Dedifferentiated amniotic fluid mesenchymal stem cell (primary cell): ENCODE results near the gene LRP2BP.

ENCODE experiments used
- DNase-seq: peaks from one replicate; pipeline ENCODE4 v3.0.0-alpha.2; 2016; ENCODE audit errors: extremely low spot score

Gene LRP2BP

GRCh38 chr4:185395238-185395955, at the start of gene LRP2BP:
Gene LRP2BP (minus strand): TSS chr4:185395924. CDS start chr4:185378186, 17,738 bp downstream.
- no peak for DNase-seq

DNA sequence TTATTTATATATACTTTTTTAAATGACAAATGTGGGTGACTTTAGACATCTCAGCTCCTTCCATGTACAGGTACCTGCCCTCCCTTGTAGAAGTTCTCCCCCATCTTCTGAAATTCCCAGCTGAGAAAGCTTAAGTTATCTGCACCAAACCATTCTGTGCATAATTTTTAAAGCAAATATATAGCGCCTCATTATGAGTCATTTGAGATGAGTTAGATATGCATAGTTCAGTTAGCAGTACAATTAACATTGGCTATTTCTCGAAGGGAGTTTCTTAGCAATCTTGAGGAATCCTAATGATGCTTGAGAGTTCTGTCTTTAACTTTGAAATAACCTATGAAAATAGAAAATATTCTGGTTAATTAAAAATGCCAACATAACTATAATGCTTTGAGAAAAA, 49.5 kb upstream of the LRP2BP start:
- no peak for DNase-seq

DNA sequence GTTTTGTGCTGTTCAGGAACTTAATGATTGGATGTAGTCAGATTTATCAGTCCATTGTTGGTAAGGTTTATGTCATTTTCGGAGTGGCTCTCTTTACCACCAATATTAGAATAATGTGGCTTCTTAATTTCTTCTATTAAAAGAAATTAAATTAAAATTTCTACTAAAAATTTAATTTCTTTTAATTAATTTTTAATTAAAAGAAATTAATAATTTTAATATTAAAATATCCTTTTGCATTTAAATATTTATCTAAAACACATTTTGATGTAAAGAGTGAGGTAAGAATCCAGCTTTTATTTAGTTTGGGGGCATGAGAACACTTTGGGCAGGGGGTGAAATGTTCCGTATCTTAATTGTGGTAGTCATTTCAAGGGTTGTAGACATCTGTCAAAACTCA, 45.8 kb upstream of the LRP2BP start:
- no peak for DNase-seq

GRCh38 chr4:185437809-185438208, 42.1 kb upstream of the LRP2BP start:
- DNase-seq, result no peak

DNA sequence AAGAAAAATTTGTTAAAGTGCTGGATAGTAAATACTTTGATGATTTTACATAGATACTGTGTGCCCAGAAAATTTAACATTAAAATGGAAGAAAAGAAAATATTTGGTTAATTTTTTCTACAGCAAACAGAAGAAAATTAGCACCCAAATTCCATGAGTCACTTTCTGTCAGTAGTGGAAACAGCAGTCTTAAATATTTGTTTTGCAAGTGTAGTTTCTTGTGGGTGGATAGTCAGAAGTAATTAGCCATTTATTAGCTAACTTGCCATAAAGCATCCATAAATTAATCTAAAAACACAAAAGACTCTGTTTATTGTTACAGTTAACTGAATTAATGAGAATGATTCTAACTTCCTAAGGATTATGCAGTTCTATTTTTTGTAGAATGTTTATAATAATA, 39.7 kb upstream of the LRP2BP start:
- no peak for DNase-seq

DNA sequence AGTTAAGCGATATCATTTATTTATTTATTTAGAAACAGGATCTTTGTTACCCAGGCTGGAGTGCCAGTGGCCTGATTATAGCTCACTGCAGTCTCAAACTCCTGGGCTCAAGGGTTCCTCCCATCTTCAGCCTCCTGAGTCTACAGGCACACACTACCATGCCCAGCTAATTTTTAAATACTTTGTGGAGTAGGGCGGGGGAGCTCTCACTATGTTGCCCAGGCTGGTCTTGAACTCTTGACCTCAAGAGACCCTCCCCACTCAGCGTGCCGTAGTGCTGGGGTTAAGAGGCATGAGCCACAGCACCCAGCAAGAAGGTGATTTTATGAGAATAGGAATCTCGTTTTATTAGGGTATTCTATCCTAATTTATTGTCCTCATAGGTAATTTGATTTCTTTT, 33.9 kb upstream of the LRP2BP start:
- DNase-seq, result no peak

DNA sequence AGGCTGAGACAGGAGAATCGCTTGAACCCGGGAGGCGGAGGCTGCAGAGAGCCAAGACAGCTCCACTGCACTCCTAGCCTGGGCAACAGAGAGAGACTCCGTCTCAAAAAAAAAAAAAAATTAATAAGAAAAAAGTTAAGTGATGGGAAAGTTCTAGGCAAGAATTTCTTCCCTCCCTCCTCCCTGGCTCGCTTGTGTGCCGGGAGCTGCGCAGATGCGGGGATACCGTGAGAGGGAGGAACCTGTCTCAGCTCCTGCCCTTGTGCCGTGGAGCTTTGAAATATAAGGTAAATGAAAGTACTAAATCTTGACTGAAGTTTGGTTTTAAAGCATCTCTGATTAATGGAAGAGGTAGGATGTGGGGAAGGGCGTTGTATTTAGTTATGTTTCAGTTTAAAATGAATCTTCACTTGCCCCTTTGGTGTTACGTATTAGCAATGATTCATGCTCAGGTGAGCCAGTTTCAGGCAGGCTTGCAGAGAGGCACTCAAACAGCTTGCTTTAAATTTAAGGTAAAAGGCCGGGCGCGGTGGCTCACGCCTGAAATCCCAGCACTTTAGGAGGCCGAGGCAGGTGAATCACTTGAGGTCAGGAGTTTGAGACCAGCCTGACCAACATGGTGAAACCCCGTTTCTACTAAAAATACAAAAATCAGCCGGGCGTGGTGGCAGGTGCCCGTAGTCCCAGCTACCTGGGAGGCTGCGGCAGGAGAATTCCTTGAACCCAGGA, 31.4 kb upstream of the LRP2BP start:
- no peak for DNase-seq

GRCh38 chr4:185425647-185426352, 30.1 kb upstream of the LRP2BP start, which contains the start of gene UFSP2:
Gene UFSP2 (minus strand): TSS chr4:185425964. CDS start chr4:185425868, 96 bp downstream.
- peak; percentile 79 for DNase-seq

DNA sequence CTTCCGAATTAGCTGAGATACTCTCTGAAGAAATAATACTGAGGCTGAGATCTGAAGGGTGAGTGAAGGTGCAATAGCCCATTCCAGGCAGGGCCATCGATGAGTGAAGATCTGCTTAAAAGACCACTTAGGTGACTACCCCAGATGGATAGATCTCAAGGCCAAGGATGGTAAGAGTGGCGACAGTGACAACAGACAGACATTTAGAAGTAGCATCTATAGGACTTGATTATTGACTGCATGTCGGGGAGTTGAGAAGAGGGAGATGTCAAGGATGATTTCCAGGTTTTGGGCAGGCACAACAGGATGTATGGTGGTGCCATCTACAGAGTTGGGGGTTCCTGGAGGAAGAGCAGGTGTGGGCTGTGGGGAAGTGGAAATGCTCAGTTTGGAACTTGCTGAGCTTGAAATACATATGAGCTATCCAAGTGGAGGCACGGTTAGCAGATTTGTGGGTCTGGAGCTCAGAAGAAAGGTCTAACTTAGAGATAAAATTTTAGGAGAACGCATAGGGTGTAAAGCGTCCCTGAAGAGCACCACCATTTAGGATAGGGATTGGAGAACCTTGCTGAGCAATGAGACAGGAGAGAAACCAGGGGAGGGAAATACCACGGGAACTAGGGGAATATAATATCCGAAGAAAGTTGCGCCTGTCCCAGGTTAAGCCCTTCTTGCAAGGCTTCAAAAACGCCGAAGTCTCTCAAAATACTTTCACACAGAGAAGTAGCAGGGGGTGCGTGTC, 29.4 kb upstream of the LRP2BP start:
- DNase-seq, result no peak

DNA sequence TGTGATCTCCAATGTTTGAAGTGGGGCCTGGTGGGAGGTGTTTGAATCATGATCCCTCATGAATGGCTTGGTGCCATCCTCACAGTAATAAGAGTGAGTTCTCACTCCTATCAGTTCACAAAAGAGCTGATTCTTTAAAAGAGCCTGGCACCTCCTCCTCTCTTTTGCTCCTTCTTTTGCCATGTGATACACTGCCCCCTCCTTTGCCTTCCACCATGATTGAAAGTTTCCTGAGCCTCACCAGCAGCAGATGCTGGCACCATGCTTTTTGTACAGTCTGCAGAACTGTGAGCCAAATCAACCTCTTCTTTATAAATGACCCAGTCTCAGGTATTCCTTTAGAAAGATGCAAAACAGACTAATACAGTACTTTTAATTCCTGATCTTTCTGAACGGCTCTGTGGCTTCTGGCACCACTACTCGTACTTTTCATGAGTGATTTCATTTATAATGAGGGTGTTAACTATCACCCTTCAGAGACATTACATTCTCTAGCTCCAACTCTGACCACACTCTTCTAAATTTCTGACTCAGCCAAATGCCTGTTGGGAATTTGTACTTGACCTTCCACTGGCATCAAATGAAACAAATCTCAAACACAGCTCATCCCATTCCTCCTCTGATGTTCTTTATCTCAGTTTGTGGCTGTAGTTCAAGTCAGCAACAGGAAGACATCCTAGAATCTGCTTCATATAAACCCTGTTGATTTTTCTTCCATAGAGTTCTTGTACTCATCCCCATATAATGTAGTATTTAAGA, 25.8 kb upstream of the LRP2BP start:
- DNase-seq, result no peak

DNA sequence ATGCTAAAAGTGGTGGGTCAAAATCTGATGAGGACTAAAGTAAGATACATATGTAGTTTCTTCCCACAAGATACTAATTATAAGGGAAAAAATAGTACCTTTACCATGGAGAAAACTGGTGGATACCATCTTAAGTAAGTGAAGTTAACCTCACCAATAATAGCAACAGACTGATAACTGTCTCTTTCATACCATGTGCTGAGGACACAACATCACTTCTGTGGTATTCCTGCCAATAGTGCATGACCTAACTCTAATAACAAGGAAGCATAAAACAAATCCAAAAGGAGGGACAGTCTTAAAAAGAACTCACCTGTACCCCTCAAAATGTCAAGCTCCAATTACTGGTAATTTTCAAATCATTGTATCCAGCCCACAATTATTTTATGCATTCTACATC, 21.2 kb upstream of the LRP2BP start:
- no peak for DNase-seq

GRCh38 chr4:185412412-185412811, 16.7 kb upstream of the LRP2BP start:
- DNase-seq, result no peak

DNA sequence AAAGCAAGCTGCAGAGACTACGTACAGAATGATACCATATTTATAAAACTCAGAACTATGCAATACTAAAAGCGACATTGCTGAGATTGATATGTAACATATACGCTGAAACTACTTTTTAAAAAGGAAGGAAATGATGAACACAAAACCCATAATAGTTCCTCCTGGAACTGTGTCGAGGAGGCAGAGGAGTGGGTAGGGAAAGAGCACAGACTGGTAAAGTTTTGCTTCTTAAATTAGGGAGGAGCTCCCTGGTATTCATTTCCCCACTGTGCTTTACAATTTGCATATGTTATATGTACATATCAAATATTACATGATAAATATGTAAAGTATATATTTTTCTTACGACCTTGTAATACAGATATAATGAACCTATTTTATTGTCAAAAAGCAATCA, 16.1 kb upstream of the LRP2BP start:
- no peak for DNase-seq

DNA sequence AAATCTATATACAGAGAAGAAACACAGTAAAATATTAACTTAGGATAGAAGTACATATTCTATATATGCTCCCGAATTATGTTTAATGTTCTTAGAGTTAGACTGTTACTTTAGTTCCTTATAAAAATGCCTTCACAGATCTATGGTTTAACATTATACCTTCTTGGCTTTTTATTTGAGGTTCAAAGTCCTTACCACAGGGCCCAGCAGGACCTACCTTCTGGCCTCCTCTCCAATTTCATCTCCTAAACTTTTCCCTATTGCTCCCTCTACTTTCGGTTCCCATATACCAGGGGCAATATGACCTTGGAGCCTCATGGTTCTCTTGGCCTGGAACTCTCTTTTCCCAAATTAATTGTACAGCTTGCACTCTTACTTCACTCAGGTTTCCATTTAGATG, 12.7 kb upstream of the LRP2BP start:
- no peak for DNase-seq

DNA sequence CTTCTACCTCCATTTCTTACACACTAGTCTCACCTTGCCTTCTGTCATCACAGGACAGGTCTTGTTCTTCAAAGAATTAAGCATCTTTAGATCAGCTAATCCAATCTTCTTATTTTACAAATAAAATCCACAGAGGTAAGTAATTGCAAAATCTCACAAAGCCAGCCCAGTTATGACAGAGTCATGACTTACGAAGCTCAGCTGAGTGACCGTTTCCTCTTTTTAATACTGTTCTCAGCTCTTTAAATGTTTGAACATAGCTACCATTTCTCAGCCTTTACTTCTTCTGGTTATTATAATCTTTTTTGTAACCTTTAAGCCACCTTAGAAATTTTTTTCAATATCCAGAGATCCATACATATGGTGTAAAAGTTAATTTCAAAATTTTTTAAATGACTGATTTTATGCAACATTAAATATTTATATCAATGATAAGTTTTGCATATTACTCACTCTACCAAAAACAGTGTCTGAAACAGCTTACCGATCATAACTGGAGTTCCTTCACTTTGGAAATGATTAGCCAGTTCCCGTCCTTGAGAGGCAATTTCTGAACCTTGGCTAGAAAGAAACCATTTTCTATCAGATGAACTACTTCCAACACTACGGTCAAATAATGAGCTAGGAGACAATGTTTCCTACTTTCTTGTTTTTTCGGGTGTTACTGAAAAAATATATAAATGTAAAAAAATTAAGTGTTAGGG, 9.7 kb upstream of the LRP2BP start:
- DNase-seq, result no peak

- DNase-seq, result no peak
Observed at GRCh38 chr4:185404031-185404430, 8.3 kb upstream of the LRP2BP start.

DNA sequence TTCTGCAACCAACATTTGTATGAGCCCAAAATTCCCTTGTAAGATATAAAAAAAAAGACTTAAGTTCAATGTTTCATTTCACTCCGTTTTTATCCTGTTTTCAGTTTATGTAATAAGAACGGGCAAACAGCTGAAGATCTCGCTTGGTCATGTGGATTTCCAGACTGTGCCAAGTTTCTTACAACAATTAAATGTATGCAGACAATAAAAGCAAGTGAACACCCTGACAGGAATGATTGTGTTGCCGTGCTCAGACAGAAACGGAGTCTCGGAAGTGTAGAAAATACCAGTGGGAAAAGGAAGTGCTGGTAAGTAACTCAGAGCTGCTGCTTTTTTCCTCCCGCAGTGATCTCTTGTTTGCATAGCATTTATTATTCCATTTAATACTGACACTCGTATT, 3.7 kb upstream of the LRP2BP start:
- DNase-seq, result no peak

- DNase-seq, result no peak
Observed at GRCh38 chr4:185398618-185399017, 2.9 kb upstream of the LRP2BP start.

DNA sequence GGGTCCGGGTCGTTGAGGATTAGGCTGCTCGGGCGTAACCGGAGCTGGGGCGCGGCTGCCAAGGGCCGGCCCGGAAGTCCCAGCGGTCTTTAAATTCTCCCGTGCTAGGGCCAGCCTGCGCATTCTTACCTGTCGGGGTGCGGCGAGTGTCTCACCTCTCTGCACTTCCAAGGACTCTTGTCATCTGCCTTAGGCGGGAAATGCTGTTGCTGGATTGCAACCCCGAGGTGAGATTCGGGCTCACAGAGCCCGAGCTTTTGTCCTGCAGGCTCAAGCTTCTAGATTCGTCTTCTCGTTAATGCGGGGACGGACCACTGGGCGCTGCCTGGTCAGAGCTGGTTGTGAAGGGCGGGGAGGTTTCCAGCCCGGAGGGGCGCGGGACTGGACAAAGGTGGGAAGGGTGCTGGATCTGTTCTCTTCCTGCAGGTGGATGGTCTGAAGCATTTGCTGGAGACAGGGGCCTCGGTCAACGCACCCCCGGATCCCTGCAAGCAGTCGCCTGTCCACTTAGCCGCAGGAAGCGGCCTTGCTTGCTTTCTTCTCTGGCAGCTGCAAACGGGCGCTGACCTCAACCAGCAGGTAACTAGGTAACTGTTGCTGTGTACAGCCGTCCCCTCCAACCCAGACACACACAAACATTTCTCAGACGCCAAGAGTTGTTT, 1.1 kb upstream of the LRP2BP start, which contains the start of gene ANKRD37:
Gene ANKRD37, plus strand, starts transcription at position 118 of the 662 bp plus-strand sequence. Its CDS starts 83 bp downstream, at position 201.
- DNase-seq, result no peak
